ENCODE results near the gene EHMT1.
A peak's percentile ranks its signal among the peaks of the same experiment; 100 is the strongest.
"Not testable (repeated sequence)": the region's sequence is repeated elsewhere in the genome, so short reads cannot be mapped to it uniquely, and the experiment has no call there.

The EHMT1 gene

GRCh38 chr9:137619240-137620047, 639 bp downstream of the EHMT1 start:
- H3K27ac ChIP-seq = peak overlapping the region; percentile 97
- TF ChIP-seq CTCF (conservative IDR thresholded peaks at IDR 0.05) (no peak), ZFX (IDR thresholded peaks at IDR 0.05) (0 out of 2 replicates have a peak, but pooled peaks have one; percentile 31)

GRCh38 chr9:137620048-137620405, 1.2 kb downstream of the EHMT1 start:
- H3K27ac ChIP-seq = peak overlapping the region; percentile 97; the same call in 1 of the 2 replicates
- no peak for TF ChIP-seq ZFX (IDR thresholded peaks at IDR 0.05)
- no peak for TF ChIP-seq CTCF (conservative IDR thresholded peaks at IDR 0.05)

GRCh38 chr9:137620581-137620980, 1.8 kb downstream of the EHMT1 start:
- peak overlapping the region; percentile 10; the same call in 1 of the 2 replicates for H3K27ac ChIP-seq
- TF ChIP-seq ZFX (IDR thresholded peaks at IDR 0.05) (no peak), CTCF (conservative IDR thresholded peaks at IDR 0.05) (no peak)

- no peak for TF ChIP-seq ZFX (IDR thresholded peaks at IDR 0.05)
- TF ChIP-seq CTCF (conservative IDR thresholded peaks at IDR 0.05) = no peak; the same call in 1 of the 2 replicates
- no peak overlapping the region; the same call in 1 of the 2 replicates for H3K27ac ChIP-seq
These were observed 2.4 kb downstream of the EHMT1 start for GRCh38 chr9:137621131-137621757.

GRCh38 chr9:137622211-137622610, 3.4 kb downstream of the EHMT1 start:
- not testable (repeated sequence) for H3K27ac ChIP-seq

- no peak overlapping the region for H3K27ac ChIP-seq
- TF ChIP-seq ZFX (IDR thresholded peaks at IDR 0.05) = no peak
These were observed 7.7 kb downstream of the EHMT1 start for GRCh38 chr9:137626464-137626863.

- H3K27ac ChIP-seq = not testable (repeated sequence)
These were observed 8.6 kb downstream of the EHMT1 start for GRCh38 chr9:137627406-137627805.

- TF ChIP-seq CTCF (conservative IDR thresholded peaks at IDR 0.05) (no peak), ZFX (IDR thresholded peaks at IDR 0.05) (no peak)
- no peak overlapping the region for H3K27ac ChIP-seq
These were observed 11.3 kb downstream of the EHMT1 start for GRCh38 chr9:137630126-137630525.

GRCh38 chr9:137630679-137631078, 11.9 kb downstream of the EHMT1 start:
- TF ChIP-seq CTCF (conservative IDR thresholded peaks at IDR 0.05) (no peak), ZFX (IDR thresholded peaks at IDR 0.05) (no peak)
- H3K27ac ChIP-seq = no peak overlapping the region; the same call in 1 of the 2 replicates

Data from C4-2B (cell line).